Rectal smooth muscle tissue (tissue), 1 donor: ENCODE data around the gene ASB1.

ENCODE experiments used
- H3K27ac ChIP-seq: one replicate; pipeline ENCODE4 v1.7.0; 2013; ENCODE audit warnings: low read depth, low read length, inconsistent platforms
- H3K27me3 ChIP-seq: one replicate; pipeline ENCODE4 v1.7.0; 2013; ENCODE audit warnings: low read length; ENCODE audit not compliant: control insufficient read depth, insufficient read depth
- H3K36me3 ChIP-seq: one replicate; pipeline ENCODE4 v1.7.0; 2013; ENCODE audit warnings: low read length; ENCODE audit not compliant: control insufficient read depth, insufficient read depth
- H3K4me1 ChIP-seq: one replicate; pipeline ENCODE4 v1.7.0; 2013; ENCODE audit warnings: low read length; ENCODE audit not compliant: control insufficient read depth, insufficient read depth
- H3K4me3 ChIP-seq: one replicate; pipeline ENCODE4 v1.7.0; 2013; ENCODE audit warnings: low read length
- H3K9ac ChIP-seq: one replicate; pipeline ENCODE4 v1.7.0; 2013; ENCODE audit warnings: low read length

Gene ASB1

DNA sequence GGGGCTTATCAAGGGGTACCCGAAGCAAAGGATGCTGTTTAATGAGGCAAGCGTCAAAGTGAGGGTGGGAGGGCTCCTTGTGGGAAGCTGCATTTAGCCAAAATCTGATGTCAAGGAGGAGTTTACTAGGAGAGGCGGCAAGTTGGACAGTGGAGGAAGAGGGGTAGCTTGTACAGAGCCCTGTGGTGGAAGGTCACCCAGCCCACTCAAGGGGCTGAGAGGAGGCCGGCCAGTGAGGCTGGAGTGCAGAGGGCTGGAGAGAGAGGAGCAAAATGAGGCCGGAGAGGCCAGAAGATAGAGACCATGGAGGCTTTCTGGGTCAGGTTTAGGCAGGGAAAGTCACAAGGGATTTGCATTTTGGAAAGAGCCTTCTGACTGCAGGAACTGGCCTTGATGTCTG, 49.5 kb downstream of the ASB1 start:
- Histone ChIP-seq H3K27ac (no peak overlapping the region), H3K36me3 (no peaks in the 10 kb centered on the region)

GRCh38 chr2:238478216-238478615, 51.5 kb downstream of the ASB1 start:
- Histone ChIP-seq H3K9ac (no peak overlapping the region), H3K27ac (no peak overlapping the region), H3K27me3 (no peaks in the 10 kb centered on the region), H3K4me1 (peaks cover 7% of the 10 kb centered on the region), H3K36me3 (no peaks in the 10 kb centered on the region), H3K4me3 (no peak overlapping the region)

More for the DNA sequence above, 49.5 kb downstream of the ASB1 start:
- H3K9ac ChIP-seq: no peak overlapping the region
- H3K4me3 ChIP-seq: no peak overlapping the region
- no peaks in the 10 kb centered on the region for H3K27me3 ChIP-seq
- H3K4me1 ChIP-seq: peaks cover 7% of the 10 kb centered on the region

DNA sequence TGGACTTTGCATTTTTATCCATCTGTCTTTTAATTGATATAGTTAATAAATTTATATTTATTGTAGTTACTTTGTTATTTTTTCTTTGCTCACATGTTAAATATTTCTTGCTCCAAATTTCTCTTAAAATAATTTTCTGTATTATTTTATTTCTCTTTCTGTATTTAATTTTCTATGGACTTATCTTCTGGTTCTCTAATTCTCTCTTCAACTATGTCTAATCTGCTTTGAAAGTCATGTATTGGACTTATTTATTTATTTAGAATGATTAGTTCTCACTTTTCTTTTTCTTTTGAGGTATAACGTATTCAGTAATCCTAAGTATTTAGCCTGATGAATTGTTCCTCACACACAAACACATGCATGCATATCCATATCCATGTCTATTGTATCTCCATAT, 53.1 kb downstream of the ASB1 start:
- Histone ChIP-seq H3K9ac (no peak overlapping the region), H3K27me3 (no peaks in the 10 kb centered on the region), H3K4me1 (peaks cover 7% of the 10 kb centered on the region), H3K27ac (no peak overlapping the region), H3K4me3 (no peak overlapping the region), H3K36me3 (no peaks in the 10 kb centered on the region)

DNA sequence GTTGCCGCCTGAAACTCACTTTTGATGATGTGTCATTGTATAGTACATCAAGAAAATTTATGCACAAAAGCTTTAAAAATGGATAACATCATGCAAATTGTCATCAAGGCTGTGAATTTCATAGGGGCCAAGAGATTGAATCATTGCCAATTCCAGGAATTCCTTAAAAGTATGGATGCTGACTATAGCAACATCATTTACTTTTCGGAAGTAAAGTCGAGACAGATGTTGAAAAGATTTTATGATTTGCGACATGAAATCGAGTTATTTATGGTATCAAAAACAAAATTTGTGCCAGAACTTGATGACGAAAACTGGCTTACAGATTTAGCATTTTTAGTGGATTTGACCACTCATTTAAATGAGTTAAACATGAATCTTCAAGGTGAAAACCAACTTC, 56.3 kb downstream of the ASB1 start:
- no peak overlapping the region for H3K27ac ChIP-seq
- H3K4me1 ChIP-seq: no peaks in the 10 kb centered on the region
- H3K9ac ChIP-seq: no peak overlapping the region
- H3K36me3 ChIP-seq: no peaks in the 10 kb centered on the region
- no peaks in the 10 kb centered on the region for H3K27me3 ChIP-seq
- H3K4me3 ChIP-seq: no peak overlapping the region

DNA sequence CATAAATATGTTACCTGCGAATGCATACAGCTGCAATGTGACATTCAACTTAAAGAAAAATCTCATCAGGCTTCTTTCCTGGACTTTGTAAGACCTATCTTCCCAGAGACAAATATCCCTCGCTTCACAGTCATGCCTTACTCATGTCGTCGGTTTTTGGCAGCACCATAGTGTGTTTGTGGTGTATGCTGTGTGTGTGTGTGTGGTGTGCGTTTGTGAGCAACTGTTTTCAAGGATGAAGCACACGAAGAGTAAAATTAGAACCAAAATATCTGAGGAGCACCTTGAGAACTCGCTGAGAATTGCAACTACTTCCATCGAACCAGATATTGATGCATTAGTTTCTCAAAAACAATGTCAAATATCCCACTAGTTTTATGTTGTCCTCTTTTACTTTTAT, 56.9 kb downstream of the ASB1 start:
- H3K36me3 ChIP-seq: no peaks in the 10 kb centered on the region
- no peaks in the 10 kb centered on the region for H3K27me3 ChIP-seq
- no peaks in the 10 kb centered on the region for H3K4me1 ChIP-seq
- no peak overlapping the region for H3K27ac ChIP-seq
- no peak overlapping the region for H3K4me3 ChIP-seq
- H3K9ac ChIP-seq: no peak overlapping the region

GRCh38 chr2:238484522-238485452, 58.1 kb downstream of the ASB1 start:
- Histone ChIP-seq H3K27me3 (no peaks in the 10 kb centered on the region), H3K27ac (no peak overlapping the region), H3K4me1 (no peaks in the 10 kb centered on the region), H3K36me3 (no peaks in the 10 kb centered on the region), H3K4me3 (no peak overlapping the region), H3K9ac (no peak overlapping the region)

DNA sequence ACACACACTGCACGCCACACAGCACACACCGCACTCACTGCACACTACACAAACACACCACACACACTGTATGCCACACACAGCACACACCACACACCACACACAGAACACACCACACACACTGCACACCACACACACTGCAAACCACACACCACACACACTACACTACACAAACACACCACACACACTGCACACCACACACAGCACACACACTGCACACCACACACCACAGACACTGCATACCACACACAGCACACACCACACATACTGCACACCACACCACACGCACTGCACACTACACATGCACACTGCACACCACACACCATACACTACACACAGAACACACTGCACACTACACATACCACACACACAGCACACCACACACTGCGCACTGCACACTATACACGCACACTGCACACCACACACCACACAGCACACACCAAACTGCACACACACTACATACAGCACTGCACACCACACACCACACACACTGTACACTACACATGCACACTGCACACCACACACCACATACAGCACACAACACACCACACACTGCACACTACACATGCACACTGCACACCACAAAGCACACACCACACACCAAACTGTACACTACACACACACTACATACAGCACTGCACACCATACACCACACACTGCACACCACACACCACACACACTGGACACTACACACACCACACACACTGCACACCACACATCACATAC, 59.6 kb downstream of the ASB1 start:
- Histone ChIP-seq H3K27me3 (no peaks in the 10 kb centered on the region), H3K27ac (no peak overlapping the region), H3K4me3 (no peak overlapping the region), H3K36me3 (no peaks in the 10 kb centered on the region), H3K9ac (no peak overlapping the region), H3K4me1 (no peaks in the 10 kb centered on the region)

DNA sequence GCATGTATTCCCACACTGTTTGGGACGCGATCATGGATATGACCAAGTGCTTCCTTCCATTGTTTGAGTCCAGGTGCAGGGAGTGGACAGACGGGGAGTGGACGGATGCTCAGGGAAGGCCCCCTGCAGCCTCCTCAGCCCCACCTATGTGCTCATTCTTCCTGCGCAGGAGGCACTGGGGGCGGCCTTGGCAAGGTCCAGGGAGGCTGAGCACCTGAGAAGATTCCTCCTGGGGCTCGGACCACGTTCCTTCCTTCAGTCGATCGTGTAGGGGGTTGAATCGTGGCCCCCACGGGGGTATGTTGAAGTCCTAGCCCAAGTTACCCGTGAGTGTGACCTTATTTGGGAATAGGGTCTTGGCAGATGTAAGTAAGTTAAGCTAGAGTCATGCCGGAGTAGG, 60.4 kb downstream of the ASB1 start:
- Histone ChIP-seq H3K27ac (no peak overlapping the region), H3K36me3 (no peaks in the 10 kb centered on the region), H3K27me3 (no peaks in the 10 kb centered on the region), H3K4me3 (no peak overlapping the region), H3K4me1 (no peaks in the 10 kb centered on the region), H3K9ac (no peak overlapping the region)

GRCh38 chr2:238487652-238488346, 61.1 kb downstream of the ASB1 start:
- Histone ChIP-seq H3K36me3 (no peaks in the 10 kb centered on the region), H3K4me3 (no peak overlapping the region), H3K4me1 (peaks cover 3% of the 10 kb centered on the region), H3K27ac (no peak overlapping the region), H3K27me3 (no peaks in the 10 kb centered on the region), H3K9ac (no peak overlapping the region)

DNA sequence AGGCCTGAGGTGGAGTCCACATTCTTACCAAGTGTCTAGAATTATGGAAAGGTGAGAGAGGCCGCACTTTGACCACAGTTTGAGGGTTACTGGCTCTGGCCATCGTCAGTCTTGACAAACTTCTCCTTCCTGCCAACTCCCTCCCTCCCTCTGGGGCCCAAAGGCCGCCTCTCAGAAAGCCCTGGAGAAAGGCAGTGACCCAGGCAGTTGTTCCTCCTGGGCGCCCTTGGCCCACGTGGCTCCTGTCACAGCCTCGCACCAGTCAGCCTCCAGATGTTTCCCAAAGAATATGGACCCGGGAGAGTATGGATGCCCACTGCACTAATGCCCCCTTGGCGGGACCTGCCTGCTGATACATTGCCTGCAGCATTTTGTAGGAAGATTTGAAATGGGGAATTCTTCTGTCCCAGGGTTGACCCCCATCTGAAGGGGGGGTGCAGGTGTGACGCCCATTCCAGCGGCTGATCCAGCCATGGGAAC, 61.7 kb downstream of the ASB1 start:
- no peaks in the 10 kb centered on the region for H3K36me3 ChIP-seq
- peaks cover 6% of the 10 kb centered on the region for H3K4me1 ChIP-seq
- H3K27ac ChIP-seq: no peak overlapping the region
- no peak overlapping the region for H3K9ac ChIP-seq
- H3K27me3 ChIP-seq: no peaks in the 10 kb centered on the region
- H3K4me3 ChIP-seq: no peak overlapping the region

DNA sequence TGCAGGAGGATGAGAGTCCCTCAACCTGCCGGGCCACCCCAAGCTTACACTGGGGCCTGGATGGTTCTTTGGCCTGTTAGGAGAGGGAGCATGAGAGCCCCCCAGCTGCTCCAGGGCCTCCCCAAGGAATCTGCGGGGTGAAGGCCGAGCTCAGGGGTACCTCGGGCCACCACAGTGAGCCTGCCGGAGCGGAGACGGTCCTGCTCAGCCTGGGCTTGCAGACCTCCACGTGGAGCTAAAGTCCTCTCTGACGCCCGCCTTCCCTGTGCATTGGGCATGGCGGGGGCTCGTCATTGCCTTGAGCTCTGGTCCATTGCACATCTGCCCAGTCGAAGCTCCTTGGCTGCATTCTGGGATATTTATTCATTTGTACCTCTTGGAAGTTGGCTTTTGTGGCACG, 62.7 kb downstream of the ASB1 start:
- peaks cover 6% of the 10 kb centered on the region for H3K4me1 ChIP-seq
- no peak overlapping the region for H3K9ac ChIP-seq
- H3K4me3 ChIP-seq: no peak overlapping the region
- H3K27ac ChIP-seq: no peak overlapping the region
- no peaks in the 10 kb centered on the region for H3K27me3 ChIP-seq
- no peaks in the 10 kb centered on the region for H3K36me3 ChIP-seq

- Histone ChIP-seq H3K4me3 (no peak overlapping the region), H3K27me3 (no peaks in the 10 kb centered on the region), H3K36me3 (no peaks in the 10 kb centered on the region), H3K9ac (no peak overlapping the region), H3K27ac (no peak overlapping the region), H3K4me1 (peaks cover 6% of the 10 kb centered on the region)
These were observed 63.2 kb downstream of the ASB1 start for GRCh38 chr2:238489896-238490295.
